Adrenal gland (tissue), 5 donors: ENCODE measurements around the gene TPRG1L.

ENCODE experiments used
- CTCF ChIP-seq, 6 experiments: fragments of 450-650 bp in 4 of 6; fragments of 200-600 bp in 2 of 6; sonication (generic) in 1 of 6; IDR thresholded peaks; 1 replicate in 5 of 6; 2 replicates in 1 of 6; pipeline versions ENCODE4 v1.5.1 to v1.8.0; 2016 to 2021; ENCODE audit warnings: antibody characterized with exemption in 6 of 6, mild to moderate bottlenecking in 2 of 6, moderate library complexity in 1 of 6
- POLR2A ChIP-seq, 2 donors: fragments of 450-650 bp; IDR thresholded peaks; one replicate each; pipeline ENCODE4 v1.6.1; 2017; ENCODE audit warnings: antibody characterized with exemption in 2 of 2, mild to moderate bottlenecking in 2 of 2, moderate library complexity in 1 of 2
- donor health status: DM: no; HTN: no; CAD: no.

- no peak for TF ChIP-seq CTCF (IDR thresholded peaks at IDR 0.05)
- TF ChIP-seq POLR2A (IDR thresholded peaks at IDR 0.05) = no peak
Observed at GRCh38 chr1:3645247-3645646, 20.4 kb downstream of the TPRG1L start.
